GM18861 (cell line): ENCODE data around the gene LRRC74A.

ENCODE experiments used
- ATAC-seq: cut with Tn5 transposase; IDR thresholded peaks from one replicate; pipeline ENCODE4 v1.9.1; 2021; ENCODE audit not compliant: unreplicated experiment

Gene LRRC74A

DNA sequence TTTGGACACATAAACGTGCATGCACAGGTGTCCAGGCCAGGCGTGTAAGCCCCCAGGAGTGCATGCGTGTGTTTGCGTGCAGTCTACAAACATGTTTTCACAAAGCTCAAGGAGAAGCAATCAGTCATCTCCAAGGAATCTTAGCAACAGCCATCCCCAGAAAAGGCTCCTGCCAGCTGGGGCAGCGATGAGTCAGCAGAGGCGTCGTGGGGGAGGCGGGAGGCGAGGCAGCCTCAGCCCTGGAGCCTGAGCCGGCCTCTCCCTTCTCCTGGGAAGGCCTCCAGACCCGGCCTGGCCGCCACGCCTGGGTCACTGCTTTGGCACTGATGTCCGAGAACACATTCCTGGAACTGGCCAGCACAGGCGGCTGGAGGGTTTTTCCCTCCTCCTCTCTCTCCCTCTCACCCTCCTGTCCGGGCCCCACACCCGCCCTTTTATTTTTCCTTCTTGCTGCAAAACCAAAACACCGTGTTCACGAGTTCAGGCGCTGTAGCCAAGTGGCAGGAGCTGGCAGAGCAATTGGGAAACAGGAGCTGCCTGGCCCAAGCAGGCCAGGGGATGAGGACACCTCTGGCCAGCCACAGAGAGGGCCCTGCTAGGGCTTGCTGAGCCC, 92.7 kb downstream of the LRRC74A start:
- ATAC-seq = no peak
